ENCODE measurements around the gene PERCC1.

PERCC1 gene

GRCh38 chr16:1413684-1414531, 17.0 kb upstream of the PERCC1 start:
- DNase-seq: peak; percentile 50

GRCh38 chr16:1414532-1415260, 16.2 kb upstream of the PERCC1 start, which contains the start of gene UNKL:
Gene UNKL (minus strand): TSS chr16:1414704. CDS start chr16:1414691, 13 bp downstream.
- peak; percentile 78 for DNase-seq

GRCh38 chr16:1416521-1416941, 14.3 kb upstream of the PERCC1 start:
- no peak for DNase-seq

- peak; percentile 40 for DNase-seq
Observed at GRCh38 chr16:1420111-1420539, 10.8 kb upstream of the PERCC1 start.

GRCh38 chr16:1422076-1422475, 8.8 kb upstream of the PERCC1 start:
- no peak for DNase-seq

- no peak for DNase-seq
Observed at GRCh38 chr16:1424028-1424427, 6.8 kb upstream of the PERCC1 start.

GRCh38 chr16:1425616-1426370, 5.1 kb upstream of the PERCC1 start:
- DNase-seq: no peak

- peak; percentile 26 for DNase-seq
Observed at GRCh38 chr16:1426734-1427471, 4.0 kb upstream of the PERCC1 start.

- DNase-seq: no peak
Observed at GRCh38 chr16:1427473-1428461, 3.1 kb upstream of the PERCC1 start.

- no peak for DNase-seq
Observed at GRCh38 chr16:1428511-1428910, 2.4 kb upstream of the PERCC1 start.

- no peak for DNase-seq
Observed at GRCh38 chr16:1429012-1429411, 1.9 kb upstream of the PERCC1 start.

GRCh38 chr16:1429631-1430030, 1.2 kb upstream of the PERCC1 start:
- no peak for DNase-seq

- DNase-seq: no peak
Observed at GRCh38 chr16:1430214-1430758, 592 bp upstream of the PERCC1 start.

- DNase-seq: no peak
Observed at GRCh38 chr16:1431497-1432270, 806 bp downstream of the PERCC1 start.

- no peak for DNase-seq
Observed at GRCh38 chr16:1432388-1433262, 1.7 kb downstream of the PERCC1 start.

- no peak for DNase-seq
Observed at GRCh38 chr16:1433263-1433560, 2.3 kb downstream of the PERCC1 start.

- no peak for DNase-seq
Observed at GRCh38 chr16:1433756-1434155, 2.9 kb downstream of the PERCC1 start.

- DNase-seq: no peak
Observed at GRCh38 chr16:1434644-1435592, 4.0 kb downstream of the PERCC1 start.

Measured in NCI-H345 (cell line).